ENCODE measurements around the gene CIPC. TPM values are rescaled to one million over a fixed set of nuclear protein-coding genes. Genes with fewer than 3 reads are reported as not detected.
A peak's percentile ranks its signal among the peaks of the same experiment; 100 is the strongest.

CIPC gene
- total RNA-seq, 1 experiment from 2014 or later, result 13.6 TPM

DNA sequence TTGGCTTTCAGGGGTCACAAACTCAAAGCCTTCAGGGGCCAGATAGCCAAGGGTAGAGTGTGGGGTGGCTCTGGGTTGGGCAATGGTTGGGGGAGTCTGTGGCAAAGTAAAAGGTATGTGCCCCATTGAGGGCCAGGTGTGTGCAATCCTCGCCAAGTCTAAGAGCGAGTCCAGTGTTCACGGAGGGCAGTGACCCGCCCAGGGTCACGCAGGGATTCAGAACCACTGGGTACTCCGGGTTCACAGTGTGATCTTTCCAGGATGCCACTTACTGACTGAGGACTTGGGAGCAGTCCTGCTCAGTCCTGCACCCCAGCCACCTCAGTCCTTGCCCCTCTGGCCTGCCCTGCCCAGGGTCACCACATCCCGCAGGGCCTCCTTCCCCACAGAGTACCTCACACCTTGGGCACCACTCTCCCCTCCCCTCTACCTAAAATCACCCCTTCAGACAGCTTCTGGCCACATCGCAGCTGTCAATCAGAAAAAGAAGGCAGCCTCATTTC is 27.8 kb downstream of the CIPC start:
- DNase-seq (ENCODE audit: low spot score), result no peak

DNA sequence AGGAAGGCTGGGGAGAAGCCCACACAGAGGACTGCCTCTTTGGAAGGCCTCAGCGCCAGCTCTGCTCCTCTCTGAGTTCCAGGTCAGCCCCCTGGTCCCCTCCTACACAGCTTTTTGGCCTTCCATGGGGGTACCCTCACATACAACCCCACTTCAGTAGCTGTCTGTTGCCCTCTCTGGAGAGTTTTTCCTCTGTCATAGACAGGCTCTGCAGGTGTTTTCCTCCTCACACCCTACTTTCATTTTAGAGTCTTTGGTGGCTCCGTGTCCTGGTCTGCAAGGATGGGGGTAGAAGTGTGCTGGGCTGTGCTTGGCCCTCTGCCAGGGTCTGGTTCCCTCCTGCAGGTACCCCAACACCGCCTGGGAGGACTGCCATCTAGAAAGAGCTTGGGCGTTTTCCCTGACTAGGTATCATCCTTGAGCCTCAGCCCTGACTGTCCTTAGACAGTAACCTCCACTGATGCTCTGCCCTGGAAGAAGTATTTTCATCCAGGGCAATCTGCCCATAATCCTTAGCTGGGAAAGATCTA is 28.5 kb downstream of the CIPC start:
- DNase-seq (ENCODE audit: low spot score), result no peak

DNA sequence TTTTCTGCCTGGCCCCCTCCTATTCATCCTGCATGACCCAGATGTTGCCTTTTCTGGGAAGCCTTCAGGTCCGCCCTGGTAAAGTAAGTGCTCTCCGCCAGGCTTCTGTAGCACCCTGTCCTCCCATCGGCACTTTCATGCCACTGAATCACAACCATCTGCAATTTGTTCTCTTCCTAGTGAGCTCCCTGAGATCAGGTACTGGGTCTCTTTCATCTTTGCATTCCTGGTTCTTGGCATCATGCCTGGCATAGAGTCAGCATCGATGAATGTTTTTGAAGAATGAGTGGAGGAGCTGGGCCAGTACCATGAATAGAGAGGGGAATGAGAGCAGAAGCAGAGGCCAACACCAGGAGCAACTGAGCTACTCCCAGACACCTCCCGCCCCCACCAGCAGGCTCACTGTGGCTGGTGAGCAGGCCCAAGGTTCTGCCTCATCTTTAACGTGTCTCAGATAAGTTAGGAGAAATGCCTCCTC is 30.4 kb downstream of the CIPC start:
- DNase-seq (ENCODE audit: low spot score), result no peak

DNA sequence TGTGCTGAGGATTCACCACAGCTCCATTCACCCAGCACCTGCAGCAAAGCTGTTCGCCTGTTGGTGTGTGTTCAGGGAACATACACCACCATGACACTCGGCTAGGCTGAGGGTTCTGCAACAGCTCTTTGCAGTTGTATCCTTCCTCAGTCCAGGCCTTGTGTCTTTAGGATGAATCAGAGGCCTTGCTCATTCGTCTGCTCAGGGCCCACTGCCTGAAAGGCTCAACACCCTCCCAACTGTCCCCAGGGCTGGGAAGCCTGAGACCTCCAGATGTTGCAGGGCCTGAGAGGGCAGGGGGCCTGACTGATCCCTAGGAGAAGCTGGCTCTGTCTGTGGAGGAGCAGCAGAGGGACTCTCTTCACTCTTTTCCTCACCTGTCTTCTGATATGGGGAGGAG is 32.3 kb downstream of the CIPC start:
- DNase-seq (ENCODE audit: low spot score), result no peak

DNA sequence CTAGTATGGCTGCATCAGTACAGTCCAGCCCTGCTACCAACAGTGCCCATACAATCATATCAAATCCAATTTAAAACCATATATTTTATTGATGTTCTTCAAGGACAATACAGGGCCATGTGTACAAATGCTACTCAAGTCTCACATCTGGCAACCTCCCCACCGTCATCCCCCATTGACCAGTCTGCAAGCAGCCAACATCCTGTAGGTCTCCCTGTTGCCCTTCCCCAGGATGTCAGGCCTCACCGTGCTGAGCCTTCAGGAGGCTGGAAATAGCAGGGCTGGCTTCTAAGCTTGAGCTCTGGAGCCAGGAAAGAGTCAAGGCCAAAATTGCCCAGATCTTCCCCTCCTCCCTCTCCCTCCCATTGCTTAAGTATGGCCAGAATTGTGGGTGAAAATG is 33.1 kb downstream of the CIPC start:
- no peak for DNase-seq (ENCODE audit: low spot score)

DNA sequence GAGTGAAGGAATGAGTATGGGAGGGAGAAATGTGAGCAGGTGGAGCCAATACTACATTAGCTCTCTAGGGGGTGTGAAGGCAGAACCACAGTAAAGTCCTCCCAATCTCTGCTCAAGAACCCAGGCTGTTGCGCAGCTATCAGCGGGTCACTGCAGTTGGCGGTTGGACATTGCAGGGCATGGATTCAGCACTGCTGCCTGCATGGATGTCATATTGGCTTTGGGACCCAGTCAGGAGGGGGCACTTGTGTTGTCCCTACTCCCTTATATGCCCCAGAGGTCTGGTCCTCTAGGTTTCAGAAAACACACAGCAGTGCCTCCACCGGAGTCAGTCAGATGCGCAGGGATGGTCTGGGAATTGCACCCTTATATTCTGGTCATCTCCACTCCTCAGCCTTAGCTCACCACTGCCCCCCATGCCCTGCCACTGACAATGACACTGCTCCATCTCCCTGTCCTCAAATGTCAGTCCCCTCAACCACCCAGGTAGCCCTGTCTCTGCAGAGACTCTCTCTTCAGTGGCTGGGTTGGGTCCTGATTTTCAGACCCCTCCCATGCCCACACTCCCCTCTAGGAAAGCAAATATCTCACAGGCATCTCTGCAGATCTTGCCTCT is 33.9 kb downstream of the CIPC start:
- no peak for DNase-seq (ENCODE audit: low spot score)

DNA sequence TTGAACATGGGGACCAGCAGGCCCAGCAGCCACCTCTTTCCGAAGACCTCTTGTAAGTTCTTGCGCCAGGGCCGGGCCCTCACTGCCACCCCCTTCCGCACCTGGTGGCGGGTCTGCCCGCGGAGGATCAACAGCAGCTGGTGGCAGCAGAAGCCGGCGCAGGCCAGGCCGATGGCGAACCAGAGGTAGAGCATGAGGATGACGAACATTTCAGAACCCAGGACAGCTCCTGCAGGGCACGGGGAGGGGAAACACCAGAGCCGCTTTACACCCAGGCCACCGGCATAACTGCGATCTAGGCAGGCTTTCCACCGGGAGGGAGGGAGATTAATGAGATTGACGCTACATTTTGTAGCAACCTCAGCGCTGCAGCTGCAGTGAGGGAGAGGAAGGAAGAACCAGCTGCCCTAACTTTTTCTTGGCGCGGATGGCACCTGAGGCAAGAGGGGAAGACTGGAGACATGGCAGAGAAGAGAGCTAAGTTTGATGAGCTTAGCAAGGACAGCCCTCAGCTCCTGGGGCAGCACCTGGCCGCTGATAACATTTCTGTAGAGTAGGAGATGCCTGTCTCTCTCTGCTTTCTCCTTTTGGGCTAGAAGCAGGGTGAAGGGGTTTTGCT is 35.8 kb downstream of the CIPC start:
- peak; percentile 45 for DNase-seq (ENCODE audit: low spot score)

DNA sequence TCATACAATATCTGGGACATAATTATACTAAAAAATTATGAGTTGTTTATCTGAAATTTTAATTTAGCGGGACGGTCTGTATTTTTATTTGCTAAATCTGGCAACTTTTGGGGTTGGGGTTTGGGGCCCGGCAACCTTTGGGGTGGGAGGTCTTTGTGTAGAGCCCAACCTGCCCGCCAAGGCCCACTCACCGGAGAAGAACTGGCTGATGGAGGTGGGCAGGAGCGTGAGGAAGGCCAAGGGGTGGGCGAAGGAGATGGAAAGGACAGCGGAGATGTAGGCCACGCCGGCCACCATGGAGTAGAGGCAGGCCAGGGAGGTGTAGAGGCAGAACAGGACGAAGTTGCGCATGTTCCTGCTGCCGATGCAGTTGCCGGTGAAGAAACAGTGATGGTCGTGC is 41.0 kb downstream of the CIPC start:
- no peak for DNase-seq (ENCODE audit: low spot score)

DNA sequence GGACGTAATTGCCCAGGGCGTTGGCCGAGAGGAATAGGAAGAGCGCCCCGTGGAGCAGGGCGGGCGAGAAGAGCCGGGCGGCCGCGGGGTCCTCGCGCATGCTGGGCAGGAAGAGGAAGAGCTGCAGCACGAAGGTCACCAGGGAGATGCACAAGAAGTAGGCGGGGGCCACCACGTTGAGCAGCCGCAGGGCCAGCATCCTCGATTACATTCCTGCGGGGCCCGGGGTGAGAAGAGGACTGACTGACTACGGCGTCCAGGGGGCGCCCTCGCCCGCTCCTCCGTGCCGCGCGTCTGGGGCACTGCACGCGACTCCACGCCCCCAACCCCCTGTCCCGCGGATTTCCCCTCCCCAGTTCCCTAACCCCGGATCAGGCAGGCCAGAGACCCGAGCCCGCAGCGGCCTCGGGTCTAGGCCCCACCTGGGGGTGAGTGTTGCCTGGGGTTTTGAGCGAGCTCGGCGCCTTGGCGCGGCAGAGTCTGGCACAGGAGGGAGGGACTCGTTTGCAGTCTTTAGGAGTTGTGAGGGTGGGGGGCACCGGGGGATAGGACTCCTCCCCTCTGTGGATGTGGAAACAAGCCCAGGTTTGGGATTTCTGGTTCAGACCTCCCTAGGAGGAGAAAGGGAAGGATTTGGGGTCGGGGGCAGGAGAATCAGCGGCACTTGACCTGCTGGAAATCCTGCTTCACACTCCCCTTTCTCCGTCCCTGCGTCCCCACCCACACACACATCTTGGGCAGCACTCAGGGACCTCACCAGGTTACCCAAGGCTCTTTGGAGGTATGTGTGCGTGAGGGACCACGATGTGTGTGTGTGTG is 41.7 kb downstream of the CIPC start:
- peak; percentile 24 for DNase-seq (ENCODE audit: low spot score)

DNA sequence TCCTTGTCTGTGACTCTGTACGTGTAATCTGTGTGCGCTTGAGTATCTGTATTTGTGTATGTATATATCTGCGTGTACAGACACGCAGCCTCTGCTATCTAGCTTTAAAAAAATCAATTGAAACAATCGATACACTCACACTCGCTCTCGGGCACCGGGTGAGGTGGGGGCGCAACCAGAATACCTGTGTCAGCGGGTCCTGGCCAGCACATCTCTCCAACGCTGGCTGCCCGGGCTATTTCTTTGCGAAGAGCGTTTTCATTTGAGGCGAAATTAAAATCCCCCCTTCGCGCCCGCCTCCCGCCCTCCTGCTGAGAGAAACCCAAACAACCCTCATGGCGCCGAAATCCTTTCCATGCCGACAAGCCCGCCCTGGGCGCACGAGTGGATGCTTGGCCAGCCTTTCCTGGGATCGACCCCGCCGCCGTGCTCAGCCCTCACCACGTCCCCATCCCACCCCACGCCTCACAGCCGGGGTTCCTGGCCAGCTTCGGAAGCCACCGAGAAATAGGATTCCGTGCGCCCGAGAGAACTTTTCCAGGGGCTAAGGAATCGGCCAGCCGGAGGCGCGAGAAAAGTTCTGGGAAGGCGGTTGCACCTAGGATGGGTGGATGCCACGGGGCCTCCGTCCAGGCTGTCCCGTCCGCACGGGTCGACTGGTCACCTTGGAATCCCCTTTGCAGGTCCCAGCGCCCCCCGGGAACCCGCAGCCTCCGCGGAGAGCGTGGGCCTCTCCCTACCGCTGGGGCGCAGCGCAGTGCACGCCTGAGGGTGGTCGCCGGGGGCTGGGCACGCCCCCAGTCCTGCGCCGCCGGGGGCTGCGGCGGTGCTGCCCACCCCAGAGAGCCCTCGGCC is 42.5 kb downstream of the CIPC start:
- no peak for DNase-seq (ENCODE audit: low spot score)

DNA sequence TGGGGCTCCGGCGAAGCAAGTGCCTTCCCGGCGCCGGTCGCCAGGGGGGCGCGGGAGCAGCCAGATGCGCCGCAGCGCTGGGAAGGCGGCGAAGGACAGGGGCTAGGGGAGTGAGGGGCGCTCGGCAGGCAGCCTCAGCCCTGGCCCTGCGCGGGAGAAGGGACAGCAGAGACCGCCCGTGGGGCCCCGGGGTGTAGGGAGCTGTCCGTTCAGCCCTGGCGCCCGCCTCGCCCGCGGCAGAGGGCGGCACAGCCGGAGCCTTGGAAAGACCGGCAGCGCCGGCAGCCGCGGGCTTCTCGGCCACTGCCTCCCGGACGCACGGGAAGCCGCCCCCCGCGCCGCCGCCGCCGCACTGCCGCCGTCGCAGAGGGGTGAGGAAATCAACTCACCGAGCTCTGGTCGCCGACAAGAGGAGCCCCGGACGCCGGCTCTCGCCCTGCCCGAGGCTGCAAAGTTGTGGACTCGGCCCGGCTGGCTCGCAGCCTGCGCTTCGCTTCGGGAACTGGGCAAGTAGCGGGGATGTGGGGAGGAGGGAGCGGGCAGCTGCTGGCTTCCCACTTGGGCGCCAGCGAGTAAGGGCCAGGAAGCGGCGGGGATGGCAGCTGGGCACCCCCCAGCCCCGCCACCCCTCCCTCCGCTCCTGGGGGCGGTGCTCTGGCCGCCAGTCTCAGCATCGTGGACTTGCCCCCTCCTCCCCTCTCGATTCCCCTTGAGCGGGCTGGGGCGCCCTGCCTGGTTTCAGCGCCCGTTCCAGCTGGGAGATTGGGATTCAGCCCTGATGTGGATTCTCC is 43.4 kb downstream of the CIPC start, which contains the start of gene ZDHHC22:
TSS of gene ZDHHC22 (minus strand) at position 578 of the 791 bp plus-strand sequence. CDS start 2,053 bp downstream, outside the sequence.
- no peak for DNase-seq (ENCODE audit: low spot score)

DNA sequence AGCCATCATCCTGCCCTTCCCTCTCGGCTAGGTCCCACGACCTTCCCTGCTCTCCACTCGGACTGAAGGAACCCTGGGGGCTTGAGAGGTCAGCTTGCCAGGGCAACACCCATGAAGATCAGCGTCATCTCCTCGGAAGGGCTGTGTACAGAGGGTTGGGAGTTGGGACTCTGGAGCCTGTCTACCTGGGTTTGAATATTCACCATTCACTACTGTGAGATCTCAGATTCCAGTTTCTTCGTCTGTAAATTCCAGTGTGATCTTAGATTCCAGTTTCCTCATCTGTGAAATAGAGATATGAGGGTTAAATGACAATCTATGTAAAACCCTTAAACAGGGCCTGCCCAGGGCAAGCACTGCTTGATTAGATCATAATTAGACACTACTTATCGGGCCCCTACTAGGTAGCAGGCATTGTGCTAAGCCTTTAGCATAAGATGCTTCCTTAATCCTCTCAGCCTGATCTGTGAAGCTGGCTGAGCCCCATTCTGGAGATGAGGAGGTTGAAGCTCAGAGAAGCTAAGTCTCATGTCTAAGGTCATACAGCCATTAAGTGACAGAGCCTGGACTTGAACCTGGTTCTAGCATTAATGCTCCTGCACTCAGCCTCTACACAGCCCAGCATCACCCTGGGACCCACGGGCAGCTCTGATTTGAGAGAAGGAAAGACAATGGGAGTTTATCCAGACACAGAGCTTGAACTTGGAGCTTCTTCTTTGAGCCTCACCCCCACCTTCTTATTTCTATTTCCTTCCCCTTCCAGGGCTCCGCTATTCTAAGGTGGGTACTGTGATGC is 44.1 kb downstream of the CIPC start:
- DNase-seq (ENCODE audit: low spot score), result no peak

DNA sequence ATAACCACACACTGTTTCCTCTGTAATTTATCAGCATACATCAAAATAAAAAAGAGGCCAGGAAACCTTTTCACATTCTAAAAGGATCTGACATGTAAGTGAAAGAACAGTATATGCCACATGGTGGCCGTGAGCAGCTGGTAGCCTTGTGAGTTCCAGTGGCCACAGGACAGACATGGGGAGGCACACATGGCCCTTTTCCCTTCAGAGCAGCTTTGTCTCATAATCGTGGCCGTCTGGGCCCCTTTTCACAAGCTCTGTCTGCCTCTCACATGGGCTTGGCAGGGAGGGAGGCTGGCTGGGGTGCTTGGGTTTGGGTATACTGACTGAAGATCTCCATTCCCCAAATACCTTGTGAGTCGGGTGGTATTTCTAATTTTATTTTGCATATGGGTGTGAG is 45.0 kb downstream of the CIPC start:
- DNase-seq (ENCODE audit: low spot score), result no peak

DNA sequence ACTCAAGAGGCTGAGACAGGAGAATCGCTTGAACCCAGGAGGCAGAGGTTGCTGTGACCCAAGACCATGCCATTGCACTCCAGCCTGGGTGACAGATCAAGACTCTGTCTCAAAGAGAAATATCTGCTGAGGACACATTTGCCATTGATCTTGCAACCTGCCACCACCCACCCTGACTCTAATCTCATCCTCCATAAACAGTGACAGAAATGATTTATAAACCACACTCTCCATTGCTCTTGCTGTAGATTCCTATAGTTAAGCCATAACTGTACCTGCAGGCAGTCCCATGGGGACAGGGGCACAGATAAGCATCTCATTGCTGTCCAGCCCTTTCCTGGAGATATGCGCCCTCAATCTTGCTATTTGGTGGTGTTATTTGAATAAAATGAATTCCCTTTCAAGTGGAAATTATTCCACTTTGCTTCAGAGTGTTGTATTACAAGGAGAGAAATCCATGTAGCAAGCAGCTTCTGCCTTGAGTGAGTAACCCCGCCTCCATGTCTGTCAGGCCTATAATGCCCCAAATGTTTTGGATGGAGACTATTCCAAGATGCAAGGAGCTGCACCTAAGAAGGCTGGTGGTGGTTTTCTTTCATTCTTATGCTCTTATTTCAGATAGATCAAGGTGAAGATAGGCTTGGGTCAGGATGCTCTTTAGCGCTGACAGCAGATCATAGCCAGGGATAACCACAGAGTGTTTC is 46.5 kb downstream of the CIPC start:
- no peak for DNase-seq (ENCODE audit: low spot score)

DNA sequence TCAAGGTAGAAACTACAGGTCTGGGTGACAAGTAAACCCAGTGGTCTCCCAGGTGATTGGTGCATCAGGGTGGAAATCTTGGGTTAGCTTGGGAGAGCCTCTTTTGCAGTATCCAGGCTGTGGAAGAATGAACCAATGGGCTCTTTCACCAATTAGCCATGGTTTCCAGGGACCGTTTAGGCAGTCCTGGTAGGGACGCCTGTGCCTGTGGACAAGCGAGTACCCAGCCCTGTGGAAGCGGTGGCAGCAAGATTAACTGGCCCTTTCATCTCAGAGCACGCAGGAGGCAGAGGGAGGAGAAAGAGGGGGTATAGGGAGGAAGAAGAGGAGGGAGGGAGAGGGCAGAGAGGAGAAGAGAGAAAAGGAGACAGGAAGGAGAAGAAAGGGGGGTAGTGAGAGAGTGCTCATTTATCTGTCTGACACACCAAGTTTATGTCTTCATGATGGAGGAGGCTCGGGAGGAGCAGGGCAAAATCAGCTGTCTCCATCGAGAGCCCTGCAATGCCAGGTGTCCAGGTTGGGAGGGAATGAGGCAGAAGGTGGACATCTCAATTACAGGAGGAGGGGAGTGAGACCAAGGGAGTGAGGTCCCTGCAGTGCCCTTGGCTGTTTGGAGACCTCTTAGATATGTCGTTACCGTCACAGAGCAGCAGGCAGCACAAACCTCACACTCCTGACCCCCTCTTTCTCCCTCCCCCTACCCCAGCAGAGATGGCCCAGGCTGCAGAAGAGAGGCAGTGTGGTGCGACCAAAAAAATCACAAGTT is 48.1 kb downstream of the CIPC start:
- DNase-seq (ENCODE audit: low spot score), result no peak

DNA sequence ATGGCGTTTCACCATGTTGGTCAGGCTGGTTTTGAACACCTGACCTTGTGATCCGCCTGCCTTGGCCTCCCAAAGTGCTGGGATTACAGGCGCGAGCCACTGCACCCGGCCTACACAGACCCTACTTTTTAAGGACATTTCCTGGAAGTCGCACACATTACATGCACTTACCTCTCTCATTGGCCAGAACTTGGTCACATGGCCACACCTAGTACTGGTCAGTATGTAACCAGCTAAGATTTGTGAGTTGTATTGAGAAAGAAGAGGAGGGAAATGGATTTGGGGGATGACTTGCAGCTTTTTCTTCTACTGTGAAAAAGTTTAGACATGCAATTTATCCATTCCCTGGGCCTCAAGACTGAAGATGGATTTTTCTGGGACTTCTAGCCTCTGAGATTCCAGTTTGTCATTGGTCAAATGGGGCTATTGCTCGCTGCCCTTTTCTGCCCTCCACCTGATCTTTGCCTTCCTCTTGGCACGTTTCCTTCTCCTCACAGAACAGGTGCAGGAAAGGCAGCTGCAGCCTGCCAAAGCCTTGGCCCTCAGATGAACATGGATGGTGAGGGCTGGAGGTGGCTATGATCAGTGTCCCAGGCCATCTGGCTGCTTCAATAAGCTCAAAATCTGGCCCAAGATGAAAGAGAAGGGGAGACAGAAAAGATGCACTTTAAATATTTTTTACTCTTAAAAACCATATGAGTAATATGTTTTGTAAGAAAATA is 50.6 kb downstream of the CIPC start:
- no peak for DNase-seq (ENCODE audit: low spot score)

DNA sequence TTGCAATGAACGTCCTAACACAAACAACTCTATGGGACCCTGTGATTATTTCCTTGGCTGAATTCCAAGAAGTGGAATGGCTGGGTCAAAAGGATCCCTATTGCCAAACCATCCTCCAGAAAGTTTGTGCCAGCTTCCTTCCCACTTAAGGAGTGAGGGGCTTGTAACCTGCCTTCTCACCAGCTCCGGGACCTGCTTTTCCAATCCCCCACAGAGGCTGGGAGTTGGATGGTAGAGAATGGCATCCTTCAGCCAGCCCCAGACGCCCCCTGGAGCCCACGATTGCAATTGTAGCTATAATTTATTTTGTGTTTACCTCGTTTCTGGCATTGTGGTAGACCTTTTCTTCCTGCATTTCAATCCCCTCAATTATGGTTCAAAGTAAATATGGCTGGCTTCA is 53.2 kb downstream of the CIPC start:
- no peak for DNase-seq (ENCODE audit: low spot score)
